GM12878 (cell line): ENCODE results near the gene DENND6B. TPM values are rescaled to one million over a fixed set of nuclear protein-coding genes. Genes with fewer than 3 reads are reported as not detected.

Experiments used
- ATAC-seq: fragments of 200-7000 bp; cut with Tn5 transposase; 3 replicates; pipeline ENCODE4 v1.9.1; 2020; ENCODE audit warnings: mild to moderate bottlenecking, moderate library complexity
- BruUV-seq: library from RNA; stranded (reverse); fragments of 400-500 nt; replicated peaks from 2 replicates; lab custom pipeline; 2021; lab: Mats Ljungman, UMichigan
- CTCF ChIA-PET: fragments of 300-600 bp; sonication (Branson Sonifier 250); formaldehyde crosslinking; extraction: SDS; loops from one replicate; lab custom pipeline; 2021; ENCODE audit warnings: inconsistent platforms; lab: Yijun Ruan, JAX
- POLR2A ChIA-PET: fragments of 350-600 bp; formaldehyde crosslinking; extraction: SDS; loops from one replicate; lab custom pipeline; 2021; ENCODE audit warnings: inconsistent platforms; lab: Charles Lee
- RAD21 ChIA-PET: fragments of 300-600 bp; sonication (Branson Sonifier 250); formaldehyde crosslinking; loops from one replicate; lab custom pipeline; 2023; ENCODE audit warnings: antibody characterized with exemption; ENCODE audit not compliant: unreplicated experiment; lab: Charles Lee
- SMC1A ChIA-PET: fragments of 300-600 bp; sonication (Branson Sonifier 250); formaldehyde crosslinking; loops from one replicate; lab custom pipeline; 2023; ENCODE audit not compliant: unreplicated experiment, uncharacterized antibody; lab: Charles Lee
- DNase-seq: peaks from one replicate; pipeline ENCODE4 v3.0.0-alpha.2; 2011; ENCODE audit warnings: low read depth, low spot score
- FAIRE-seq: peaks from 3 replicates; lab custom pipeline; 2011; peaks lifted over from hg19 to GRCh38; lab: Jason Lieb, UNC
- H2AFZ ChIP-seq: 2 replicates; pipeline ENCODE4 v1.6.0; 2011; ENCODE audit warnings: low read depth, low read length, control low read depth; ENCODE audit not compliant: control insufficient read depth
- H3K27ac ChIP-seq: 2 replicates; pipeline ENCODE4 v1.5.1; 2011; ENCODE audit warnings: control low read depth; ENCODE audit not compliant: control insufficient read depth, insufficient read depth
- H3K27me3 ChIP-seq, 2 experiments: replicated peaks in 1 of 2; 2 replicates each; pipeline versions ENCODE4 v1.6.0 to v1.6.1; 2011; ENCODE audit warnings: low read length in 1 of 2; ENCODE audit not compliant: control insufficient read depth in 2 of 2, insufficient read depth in 2 of 2
- H3K36me3 ChIP-seq, 2 experiments: 2 replicates each; pipeline ENCODE4 v1.5.1; 2011; ENCODE audit warnings: low read length in 1 of 2; ENCODE audit not compliant: control insufficient read depth in 2 of 2, insufficient read depth in 2 of 2
- H3K4me1 ChIP-seq: 2 replicates; pipeline ENCODE4 v1.6.1; 2011; ENCODE audit warnings: mild to moderate bottlenecking, low read length, moderate library complexity, mixed read lengths; ENCODE audit not compliant: control insufficient read depth, insufficient read depth
- H3K4me2 ChIP-seq: 2 replicates; pipeline ENCODE4 v1.6.0; 2011; ENCODE audit warnings: control low read depth; ENCODE audit not compliant: control insufficient read depth, insufficient read depth
- H3K4me3 ChIP-seq: fragments of 200-600 bp; sonication (generic); 2 replicates; pipeline ENCODE4 v1.5.1; 2016
- H3K79me2 ChIP-seq: 2 replicates; pipeline ENCODE4 v1.6.0; 2011; ENCODE audit warnings: low read length; ENCODE audit not compliant: control insufficient read depth, insufficient read depth
- H3K9ac ChIP-seq: 2 replicates; pipeline ENCODE4 v1.8.0; 2011; ENCODE audit warnings: low read length, control low read depth, mixed read lengths; ENCODE audit not compliant: control insufficient read depth, insufficient read depth
- H3K9me3 ChIP-seq: replicated peaks from 3 replicates; pipeline ENCODE4 v1.5.1; 2011; ENCODE audit warnings: mild to moderate bottlenecking, low read length; ENCODE audit not compliant: control insufficient read depth, insufficient read depth
- H4K20me1 ChIP-seq: 2 replicates; pipeline ENCODE4 v1.6.0; 2011; ENCODE audit not compliant: control insufficient read depth, insufficient read depth
- ATF7 ChIP-seq: fragments of 450-650 bp; IDR thresholded peaks from 2 replicates; pipeline ENCODE4 v1.6.1; 2016; ENCODE audit warnings: low read depth, mild to moderate bottlenecking
- BCLAF1 ChIP-seq: fragments of 450-650 bp; IDR thresholded peaks from 2 replicates; pipeline ENCODE4 v1.6.1; 2017; ENCODE audit warnings: antibody characterized with exemption, mild to moderate bottlenecking, moderate library complexity
- GATAD2B ChIP-seq: fragments of 450-650 bp; conservative IDR thresholded peaks from 2 replicates; pipeline ENCODE4 v1.6.1; 2017; ENCODE audit warnings: low read depth, mild to moderate bottlenecking, moderate library complexity
- IKZF1 ChIP-seq: fragments of 450-650 bp; conservative IDR thresholded peaks from 2 replicates; pipeline ENCODE4 v1.6.1; 2017; ENCODE audit warnings: antibody characterized with exemption, mild to moderate bottlenecking
- LARP7 ChIP-seq: fragments of 450-650 bp; IDR thresholded peaks from 2 replicates; pipeline ENCODE4 v1.6.1; 2017; ENCODE audit warnings: mild to moderate bottlenecking
- PML ChIP-seq: IDR thresholded peaks from 2 replicates; pipeline ENCODE4 v1.6.1; 2012; ENCODE audit warnings: low read length, inconsistent platforms
- POLR2A ChIP-seq: IDR thresholded peaks from 2 replicates; pipeline ENCODE4 v1.6.1; 2011; ENCODE audit warnings: low read depth, mild to moderate bottlenecking, low read length
- RAD21 ChIP-seq: IDR thresholded peaks from 2 replicates; pipeline ENCODE4 v1.6.1; 2011; ENCODE audit warnings: mild to moderate bottlenecking, low read depth, low read length, moderate library complexity; ENCODE audit not compliant: insufficient read depth
- REST ChIP-seq: IDR thresholded peaks from 2 replicates; pipeline ENCODE4 v1.6.1; 2012; ENCODE audit warnings: mild to moderate bottlenecking, low read depth, low read length
- SMAD5 ChIP-seq: IDR thresholded peaks from 2 replicates; pipeline ENCODE4 v1.6.1; 2016; ENCODE audit warnings: antibody characterized with exemption, low read depth
- SMARCA5 ChIP-seq: fragments of 450-650 bp; IDR thresholded peaks from 2 replicates; pipeline ENCODE4 v1.6.1; 2017; ENCODE audit warnings: mild to moderate bottlenecking
- WGBS: methylation state at CpG from one replicate; pipeline ENCODE4 v1.1.6; 2016; ENCODE audit warnings: low lambda C conversion rate; ENCODE audit not compliant: insufficient replicate concordance, insufficient coverage; ENCODE audit errors: missing lambda C conversion rate; 5-methylcytosine and 5-hydroxymethylcytosine counted together
- in situ Hi-C: fragments of 300-500 bp; cut with MboI; formaldehyde crosslinking; loops from 9 replicates; pipeline ENCODE4 v1.14.3; 2018; ENCODE audit warnings: mixed read lengths
- intact Hi-C: fragments of 100-400 bp; cut with micrococcal nuclease; formaldehyde crosslinking; loops from one replicate; pipeline ENCODE4 v1.14.2; 2022; ENCODE audit not compliant: unreplicated experiment
- polyA plus RNA-seq, 11 experiments: library from polyadenylated mRNA; depleted of rRNA in 4 of 11; unstranded in 6 of 11; stranded (reverse) in 5 of 11; fragments of >200 nt; fragmentation: Nextera tagmentation in 4 of 11; fragmentation: Illumina TruSeq in 1 of 11; extraction: Ambion mirVana in 4 of 11; extraction: Trizol in 1 of 11; gene quantifications; 1 replicate in 1 of 11; 2 replicates in 10 of 11; pipeline versions ENCODE4 v1.2.1 to v1.2.3, GENCODE V29; 2011 to 2016; ENCODE audit warnings: inconsistent platforms in 2 of 11, missing spikeins in 2 of 11, low read depth in 1 of 11
- total RNA-seq, 4 experiments: library from RNA; depleted of rRNA in 3 of 4; stranded (reverse); fragments of >200 nt in 3 of 4; fragmentation: Illumina TruSeq in 1 of 4; extraction: Trizol in 1 of 4; gene quantifications; 2 replicates each; pipeline versions ENCODE4 v1.2.1 to v1.2.3, GENCODE V29; 2013 to 2021
- TF ChIP-seq, protein P1 (sequence below): IDR thresholded peaks from 2 replicates; pipeline ENCODE4 v1.6.1; 2011; ENCODE audit warnings: borderline replicate concordance, low read depth, mild to moderate bottlenecking, moderate library complexity, low read length; ENCODE audit not compliant: insufficient read depth, poor library complexity, severe bottlenecking
- TF ChIP-seq, protein P2 (sequence below): fragments of 450-650 bp; IDR thresholded peaks from 2 replicates; pipeline ENCODE4 v1.6.1; 2016; ENCODE audit warnings: mild to moderate bottlenecking

DENND6B gene
- total and polyA plus RNA-seq, 10 of the 15 experiments (the other 5 are each of a cell fraction or from before 2014, with no cell fraction given): 0.72 to 11.3 (median 6.2) TPM

- ChIA-PET SMC1A (interaction anchor here (1.1 to 4.2 kb wide), 3 partner anchors 14 to 35 kb away, joined by 3 to 21 read pairs (median 4); no protein-coding TSS in a partner anchor), RAD21 (interaction anchor here (0.6 to 3.8 kb wide), 6 partner anchors 8 to 190 kb away, joined by 3 to 13 read pairs (median 5); no protein-coding TSS in a partner anchor), CTCF (interaction anchor here (0.6 to 4.0 kb wide), 7 partner anchors 21 to 314 kb away, joined by 3 to 17 read pairs (median 4); partner anchors contain the start of gene SCO2), POLR2A (interaction anchor here (0.6 to 3.8 kb wide), 6 partner anchors 7 to 314 kb away, joined by 3 to 22 read pairs (median 4); no protein-coding TSS in a partner anchor)
- H3K4me2 ChIP-seq: peak within 1 kb of the TSS; percentile 99
- H3K79me2 ChIP-seq: peaks cover 53% of the 10 kb centered on the region
- H3K4me1 ChIP-seq: peaks cover 51% of the 10 kb centered on the region
- in situ Hi-C loops: no loop called here
- H3K36me3 ChIP-seq: peaks cover 0 to 2% of the 10 kb centered on the region in 2 experiments; a peak in 1 of 4 replicates
- H2AFZ ChIP-seq: no peak within 1 kb of the TSS
- peak within 1 kb of the TSS; percentile 96 for H3K9ac ChIP-seq
- no peaks in the 10 kb centered on the region for H3K9me3 ChIP-seq
- H3K27ac ChIP-seq: peak within 1 kb of the TSS; percentile 78
- BruUV-seq: no TSS peak
- ATAC-seq: peak; percentile 37
- peak within 1 kb of the TSS; percentile 91 for H3K4me3 ChIP-seq
- under 1% methylated on average over 43 of the region's 105 CpGs for WGBS
- peaks cover 4% of the 10 kb centered on the region; the same call in 1 of the 2 replicates for H4K20me1 ChIP-seq
- DNase-seq: no peak
- FAIRE-seq: no peak
- no peaks in the 10 kb centered on the region for H3K27me3 ChIP-seq
- intact Hi-C loops: no loop called here
- TF ChIP-seq, protein P1, sequence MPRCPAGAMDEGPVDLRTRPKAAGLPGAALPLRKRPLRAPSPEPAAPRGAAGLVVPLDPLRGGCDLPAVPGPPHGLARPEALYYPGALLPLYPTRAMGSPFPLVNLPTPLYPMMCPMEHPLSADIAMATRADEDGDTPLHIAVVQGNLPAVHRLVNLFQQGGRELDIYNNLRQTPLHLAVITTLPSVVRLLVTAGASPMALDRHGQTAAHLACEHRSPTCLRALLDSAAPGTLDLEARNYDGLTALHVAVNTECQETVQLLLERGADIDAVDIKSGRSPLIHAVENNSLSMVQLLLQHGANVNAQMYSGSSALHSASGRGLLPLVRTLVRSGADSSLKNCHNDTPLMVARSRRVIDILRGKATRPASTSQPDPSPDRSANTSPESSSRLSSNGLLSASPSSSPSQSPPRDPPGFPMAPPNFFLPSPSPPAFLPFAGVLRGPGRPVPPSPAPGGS: no peak
- TF ChIP-seq BCLAF1 (no peak), PML (no peak), RAD21 (no peak), SMARCA5 (0 out of 2 replicates have a peak, but pooled peaks have one; percentile 54), GATAD2B (peak; percentile 78), REST (no peak), ATF7 (no peak), SMAD5 (0 out of 2 replicates have a peak, but pooled peaks have one; percentile 32), LARP7 (peak; percentile 73; the same call in 1 of the 2 replicates), POLR2A (peak; percentile 64), IKZF1 (peak; percentile 66)
- TF ChIP-seq, protein P2, sequence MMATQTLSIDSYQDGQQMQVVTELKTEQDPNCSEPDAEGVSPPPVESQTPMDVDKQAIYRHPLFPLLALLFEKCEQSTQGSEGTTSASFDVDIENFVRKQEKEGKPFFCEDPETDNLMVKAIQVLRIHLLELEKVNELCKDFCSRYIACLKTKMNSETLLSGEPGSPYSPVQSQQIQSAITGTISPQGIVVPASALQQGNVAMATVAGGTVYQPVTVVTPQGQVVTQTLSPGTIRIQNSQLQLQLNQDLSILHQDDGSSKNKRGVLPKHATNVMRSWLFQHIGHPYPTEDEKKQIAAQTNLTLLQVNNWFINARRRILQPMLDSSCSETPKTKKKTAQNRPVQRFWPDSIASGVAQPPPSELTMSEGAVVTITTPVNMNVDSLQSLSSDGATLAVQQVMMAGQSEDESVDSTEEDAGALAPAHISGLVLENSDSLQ: no peak; the same call in 1 of the 2 replicates
Observed at GRCh38 chr22:50306753-50307749, 19.8 kb downstream of the DENND6B start, which contains the start of gene PLXNB2. Gene PLXNB2 (minus strand): TSS chr22:50307646. CDS start chr22:50290584, 17,062 bp downstream.
